GM12872 (cell line): Measurements from ENCODE around the gene RELN.

Experiments used
- CTCF ChIP-seq: IDR thresholded peaks from 3 replicates; pipeline ENCODE4 v1.5.1; 2011; ENCODE audit warnings: low read depth, mild to moderate bottlenecking, low read length, moderate library complexity; ENCODE audit not compliant: insufficient read depth

The RELN gene

GRCh38 chr7:104024632-104025031 is 35.2 kb upstream of the RELN start:
- TF ChIP-seq CTCF = no peak

- TF ChIP-seq CTCF = no peak
Measured at GRCh38 chr7:104023100-104023499, 33.6 kb upstream of the RELN start.

- TF ChIP-seq CTCF = no peak
Measured at GRCh38 chr7:104018425-104018824, 29.0 kb upstream of the RELN start.

GRCh38 chr7:104017001-104017400 is 27.5 kb upstream of the RELN start:
- TF ChIP-seq CTCF = no peak

- no peak for TF ChIP-seq CTCF
Measured at GRCh38 chr7:104012835-104013234, 23.4 kb upstream of the RELN start.

GRCh38 chr7:104011829-104012228 is 22.4 kb upstream of the RELN start:
- no peak for TF ChIP-seq CTCF

- no peak for TF ChIP-seq CTCF
Measured at GRCh38 chr7:104010052-104010909, 20.8 kb upstream of the RELN start.
